GM12878 (cell line): Measurements from ENCODE around the gene TSR3. TPM values are rescaled to one million over a fixed set of nuclear protein-coding genes. Genes with fewer than 3 reads are reported as not detected.

ENCODE experiments used
- EGR1 ChIP-seq, 2 experiments: IDR thresholded peaks; 1 replicate in 1 of 2; 2 replicates in 1 of 2; pipeline ENCODE4 v1.6.1; 2011 to 2012; ENCODE audit warnings: low read depth in 2 of 2, low read length in 2 of 2, borderline replicate concordance in 1 of 2, mild to moderate bottlenecking in 1 of 2, moderate library complexity in 1 of 2
- EP300 ChIP-seq, 2 experiments: fragments of 150-350 bp in 1 of 2; IDR thresholded peaks; 2 replicates each; pipeline ENCODE4 v1.6.1; 2011 to 2012; ENCODE audit warnings: low read depth in 2 of 2, low read length in 2 of 2, borderline replicate concordance in 1 of 2, improper control_type of control experiment in 1 of 2, inconsistent platforms in 1 of 2; ENCODE audit not compliant: control insufficient read depth in 1 of 2
- ESRRA ChIP-seq: IDR thresholded peaks from 2 replicates; pipeline ENCODE4 v1.6.1; 2012; ENCODE audit warnings: mild to moderate bottlenecking, low read length, improper control_type of control experiment
- KAT2A ChIP-seq: conservative IDR thresholded peaks from 2 replicates; pipeline ENCODE4 v1.6.1; 2011; ENCODE audit warnings: low read depth, low read length; ENCODE audit not compliant: control insufficient read depth
- MYC ChIP-seq: IDR thresholded peaks from 2 replicates; pipeline ENCODE4 v1.6.1; 2011; ENCODE audit warnings: mild to moderate bottlenecking, low read length, moderate library complexity, inconsistent platforms; ENCODE audit not compliant: insufficient read depth, insufficient replicate concordance, insufficient read length, severe bottlenecking
- NBN ChIP-seq: fragments of 450-650 bp; IDR thresholded peaks from 2 replicates; pipeline ENCODE4 v1.6.1; 2016
- NFYB ChIP-seq: IDR thresholded peaks from 2 replicates; pipeline ENCODE4 v1.6.1; 2011; ENCODE audit warnings: low read depth, mild to moderate bottlenecking, low read length, improper control_type of control experiment, moderate library complexity; ENCODE audit not compliant: insufficient read depth
- NR2F1 ChIP-seq: fragments of 450-650 bp; conservative IDR thresholded peaks from 2 replicates; pipeline ENCODE4 v1.6.1; 2017; ENCODE audit warnings: mild to moderate bottlenecking
- RAD51 ChIP-seq: fragments of 450-650 bp; IDR thresholded peaks from 2 replicates; pipeline ENCODE4 v1.6.1; 2016; ENCODE audit warnings: moderate library complexity, mild to moderate bottlenecking, inconsistent platforms
- SIN3A ChIP-seq: IDR thresholded peaks from 2 replicates; pipeline ENCODE4 v1.6.1; 2012; ENCODE audit warnings: low read depth, low read length, improper control_type of control experiment
- SMC3 ChIP-seq: IDR thresholded peaks from 2 replicates; pipeline ENCODE4 v1.6.1; 2011; ENCODE audit warnings: low read length, improper control_type of control experiment, borderline replicate concordance
- ZNF217 ChIP-seq: fragments of 450-650 bp; IDR thresholded peaks from 2 replicates; pipeline ENCODE4 v1.6.1; 2017; ENCODE audit warnings: antibody characterized with exemption, mild to moderate bottlenecking
- polyA plus RNA-seq, 11 experiments: library from polyadenylated mRNA; depleted of rRNA in 4 of 11; unstranded in 6 of 11; stranded (reverse) in 5 of 11; fragments of >200 nt; fragmentation: Nextera tagmentation in 4 of 11; fragmentation: Illumina TruSeq in 1 of 11; extraction: Ambion mirVana in 4 of 11; extraction: Trizol in 1 of 11; gene quantifications; 1 replicate in 1 of 11; 2 replicates in 10 of 11; pipeline versions ENCODE4 v1.2.1 to v1.2.3, GENCODE V29; 2011 to 2016; ENCODE audit warnings: inconsistent platforms in 2 of 11, missing spikeins in 2 of 11, low read depth in 1 of 11
- total RNA-seq, 4 experiments: library from RNA; depleted of rRNA in 3 of 4; stranded (reverse); fragments of >200 nt in 3 of 4; fragmentation: Illumina TruSeq in 1 of 4; extraction: Trizol in 1 of 4; gene quantifications; 2 replicates each; pipeline versions ENCODE4 v1.2.1 to v1.2.3, GENCODE V29; 2013 to 2021
- TF ChIP-seq, protein P1 (sequence below): IDR thresholded peaks from 2 replicates; pipeline ENCODE4 v1.6.1; 2011; ENCODE audit warnings: mild to moderate bottlenecking, low read depth, low read length, moderate library complexity; ENCODE audit not compliant: insufficient replicate concordance
- TF ChIP-seq, protein P2 (sequence below): fragments of 450-650 bp; formaldehyde crosslinking; IDR thresholded peaks from 2 replicates; pipeline ENCODE4 v1.4.0; 2020; ENCODE audit warnings: mild to moderate bottlenecking, moderate library complexity
- TF ChIP-seq, protein P3 (sequence below): fragments of 450-650 bp; IDR thresholded peaks from 2 replicates; pipeline ENCODE4 v1.6.1; 2018; ENCODE audit warnings: borderline replicate concordance, mild to moderate bottlenecking; ENCODE audit not compliant: partially characterized antibody
- TF ChIP-seq, protein P4 (sequence below): fragments of 450-650 bp; IDR thresholded peaks from 2 replicates; pipeline ENCODE4 v1.6.1; 2017; ENCODE audit warnings: mild to moderate bottlenecking, moderate library complexity

TSR3 gene
- total and polyA plus RNA-seq, 10 of the 15 experiments (the other 5 are each of a cell fraction or from before 2014, with no cell fraction given), result 3.4 to 108 (median 46.9) TPM

DNA sequence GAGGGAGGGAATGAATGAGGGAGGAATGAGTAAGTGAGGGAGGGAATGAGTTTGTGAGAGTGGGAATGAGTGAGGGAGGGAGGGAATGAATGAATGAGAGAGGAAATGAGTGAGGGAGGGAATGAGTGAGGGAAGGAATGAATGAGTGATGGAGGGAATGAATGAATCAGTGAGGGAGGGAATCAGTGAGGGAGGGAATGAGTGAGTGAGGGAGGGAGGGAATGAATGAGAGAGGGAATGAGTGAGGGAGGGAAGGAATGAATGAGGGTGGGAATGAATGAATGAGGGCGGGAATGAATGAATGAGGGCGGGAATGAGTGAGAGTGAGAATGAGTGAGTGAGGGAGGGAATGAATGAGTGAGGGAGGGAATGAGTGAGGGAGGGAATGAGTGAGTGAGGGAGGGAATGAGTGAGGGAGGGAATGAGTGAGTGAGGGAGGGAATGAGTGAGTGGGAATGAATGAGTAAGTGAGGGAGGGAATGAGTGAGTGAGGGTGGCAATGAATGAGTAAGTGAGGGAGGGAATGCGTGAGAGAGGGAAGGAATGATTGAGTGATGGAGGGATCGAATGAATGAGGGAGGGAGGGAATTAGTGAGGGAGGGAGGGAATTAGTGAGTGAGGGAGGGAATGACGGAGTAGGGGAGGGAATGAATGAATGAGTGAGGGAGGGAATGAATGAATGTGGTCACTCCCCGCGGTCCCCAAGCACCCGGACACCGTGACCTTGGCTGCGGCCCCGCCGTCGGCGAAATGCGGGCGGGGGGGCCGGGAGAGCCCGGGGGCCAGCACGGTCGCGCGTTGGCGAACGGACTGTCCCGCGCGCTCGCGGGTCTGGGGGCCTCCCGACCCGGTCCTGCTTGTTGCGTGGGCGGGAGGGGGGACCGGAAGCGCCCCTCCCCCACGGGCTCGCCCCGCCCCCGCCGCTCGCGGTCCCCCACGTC lies 43.4 kb downstream of the TSR3 start (continued):
- TF ChIP-seq, protein P1, sequence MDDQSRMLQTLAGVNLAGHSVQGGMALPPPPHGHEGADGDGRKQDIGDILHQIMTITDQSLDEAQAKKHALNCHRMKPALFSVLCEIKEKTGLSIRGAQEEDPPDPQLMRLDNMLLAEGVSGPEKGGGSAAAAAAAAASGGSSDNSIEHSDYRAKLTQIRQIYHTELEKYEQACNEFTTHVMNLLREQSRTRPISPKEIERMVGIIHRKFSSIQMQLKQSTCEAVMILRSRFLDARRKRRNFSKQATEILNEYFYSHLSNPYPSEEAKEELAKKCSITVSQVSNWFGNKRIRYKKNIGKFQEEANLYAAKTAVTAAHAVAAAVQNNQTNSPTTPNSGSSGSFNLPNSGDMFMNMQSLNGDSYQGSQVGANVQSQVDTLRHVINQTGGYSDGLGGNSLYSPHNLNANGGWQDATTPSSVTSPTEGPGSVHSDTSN, result peak; percentile 30
- TF ChIP-seq NBN (peak; percentile 52; the same call in 1 of the 2 replicates), RAD51 (no peak), ZNF217 (0 out of 2 replicates have a peak, but pooled peaks have one; percentile 67), MYC (peak; percentile 34), SIN3A (peak; percentile 42; the same call in 1 of the 2 replicates), EGR1 (IDR thresholded peaks at IDR 0.05; ENCODE audit: borderline replicate concordance in 1 of 2, low read depth in 2 of 2, low read length in 2 of 2) (peak; percentile 69 to 98), ESRRA (peak; percentile 68; the same call in 1 of the 2 replicates), SMC3 (no peak), EP300 (IDR thresholded peaks at IDR 0.05; ENCODE audit: borderline replicate concordance in 1 of 2, control insufficient read depth in 1 of 2, low read depth in 2 of 2, low read length in 2 of 2) (no peak), NFYB (no peak), KAT2A (no peak), NR2F1 (peak; percentile 76)
- TF ChIP-seq, protein P2, sequence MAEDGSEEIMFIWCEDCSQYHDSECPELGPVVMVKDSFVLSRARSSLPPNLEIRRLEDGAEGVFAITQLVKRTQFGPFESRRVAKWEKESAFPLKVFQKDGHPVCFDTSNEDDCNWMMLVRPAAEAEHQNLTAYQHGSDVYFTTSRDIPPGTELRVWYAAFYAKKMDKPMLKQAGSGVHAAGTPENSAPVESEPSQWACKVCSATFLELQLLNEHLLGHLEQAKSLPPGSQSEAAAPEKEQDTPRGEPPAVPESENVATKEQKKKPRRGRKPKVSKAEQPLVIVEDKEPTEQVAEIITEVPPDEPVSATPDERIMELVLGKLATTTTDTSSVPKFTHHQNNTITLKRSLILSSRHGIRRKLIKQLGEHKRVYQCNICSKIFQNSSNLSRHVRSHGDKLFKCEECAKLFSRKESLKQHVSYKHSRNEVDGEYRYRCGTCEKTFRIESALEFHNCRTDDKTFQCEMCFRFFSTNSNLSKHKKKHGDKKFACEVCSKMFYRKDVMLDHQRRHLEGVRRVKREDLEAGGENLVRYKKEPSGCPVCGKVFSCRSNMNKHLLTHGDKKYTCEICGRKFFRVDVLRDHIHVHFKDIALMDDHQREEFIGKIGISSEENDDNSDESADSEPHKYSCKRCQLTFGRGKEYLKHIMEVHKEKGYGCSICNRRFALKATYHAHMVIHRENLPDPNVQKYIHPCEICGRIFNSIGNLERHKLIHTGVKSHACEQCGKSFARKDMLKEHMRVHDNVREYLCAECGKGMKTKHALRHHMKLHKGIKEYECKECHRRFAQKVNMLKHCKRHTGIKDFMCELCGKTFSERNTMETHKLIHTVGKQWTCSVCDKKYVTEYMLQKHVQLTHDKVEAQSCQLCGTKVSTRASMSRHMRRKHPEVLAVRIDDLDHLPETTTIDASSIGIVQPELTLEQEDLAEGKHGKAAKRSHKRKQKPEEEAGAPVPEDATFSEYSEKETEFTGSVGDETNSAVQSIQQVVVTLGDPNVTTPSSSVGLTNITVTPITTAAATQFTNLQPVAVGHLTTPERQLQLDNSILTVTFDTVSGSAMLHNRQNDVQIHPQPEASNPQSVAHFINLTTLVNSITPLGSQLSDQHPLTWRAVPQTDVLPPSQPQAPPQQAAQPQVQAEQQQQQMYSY (CRISPR knock-in tag), result no peak
- TF ChIP-seq, protein P3, sequence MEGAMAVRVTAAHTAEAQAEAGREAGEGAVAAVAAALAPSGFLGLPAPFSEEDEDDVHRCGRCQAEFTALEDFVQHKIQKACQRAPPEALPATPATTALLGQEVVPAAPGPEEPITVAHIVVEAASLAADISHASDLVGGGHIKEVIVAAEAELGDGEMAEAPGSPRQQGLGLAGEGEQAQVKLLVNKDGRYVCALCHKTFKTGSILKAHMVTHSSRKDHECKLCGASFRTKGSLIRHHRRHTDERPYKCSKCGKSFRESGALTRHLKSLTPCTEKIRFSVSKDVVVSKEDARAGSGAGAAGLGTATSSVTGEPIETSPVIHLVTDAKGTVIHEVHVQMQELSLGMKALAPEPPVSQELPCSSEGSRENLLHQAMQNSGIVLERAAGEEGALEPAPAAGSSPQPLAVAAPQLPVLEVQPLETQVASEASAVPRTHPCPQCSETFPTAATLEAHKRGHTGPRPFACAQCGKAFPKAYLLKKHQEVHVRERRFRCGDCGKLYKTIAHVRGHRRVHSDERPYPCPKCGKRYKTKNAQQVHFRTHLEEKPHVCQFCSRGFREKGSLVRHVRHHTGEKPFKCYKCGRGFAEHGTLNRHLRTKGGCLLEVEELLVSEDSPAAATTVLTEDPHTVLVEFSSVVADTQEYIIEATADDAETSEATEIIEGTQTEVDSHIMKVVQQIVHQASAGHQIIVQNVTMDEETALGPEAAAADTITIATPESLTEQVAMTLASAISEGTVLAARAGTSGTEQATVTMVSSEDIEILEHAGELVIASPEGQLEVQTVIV, result no peak
- TF ChIP-seq, protein P4, sequence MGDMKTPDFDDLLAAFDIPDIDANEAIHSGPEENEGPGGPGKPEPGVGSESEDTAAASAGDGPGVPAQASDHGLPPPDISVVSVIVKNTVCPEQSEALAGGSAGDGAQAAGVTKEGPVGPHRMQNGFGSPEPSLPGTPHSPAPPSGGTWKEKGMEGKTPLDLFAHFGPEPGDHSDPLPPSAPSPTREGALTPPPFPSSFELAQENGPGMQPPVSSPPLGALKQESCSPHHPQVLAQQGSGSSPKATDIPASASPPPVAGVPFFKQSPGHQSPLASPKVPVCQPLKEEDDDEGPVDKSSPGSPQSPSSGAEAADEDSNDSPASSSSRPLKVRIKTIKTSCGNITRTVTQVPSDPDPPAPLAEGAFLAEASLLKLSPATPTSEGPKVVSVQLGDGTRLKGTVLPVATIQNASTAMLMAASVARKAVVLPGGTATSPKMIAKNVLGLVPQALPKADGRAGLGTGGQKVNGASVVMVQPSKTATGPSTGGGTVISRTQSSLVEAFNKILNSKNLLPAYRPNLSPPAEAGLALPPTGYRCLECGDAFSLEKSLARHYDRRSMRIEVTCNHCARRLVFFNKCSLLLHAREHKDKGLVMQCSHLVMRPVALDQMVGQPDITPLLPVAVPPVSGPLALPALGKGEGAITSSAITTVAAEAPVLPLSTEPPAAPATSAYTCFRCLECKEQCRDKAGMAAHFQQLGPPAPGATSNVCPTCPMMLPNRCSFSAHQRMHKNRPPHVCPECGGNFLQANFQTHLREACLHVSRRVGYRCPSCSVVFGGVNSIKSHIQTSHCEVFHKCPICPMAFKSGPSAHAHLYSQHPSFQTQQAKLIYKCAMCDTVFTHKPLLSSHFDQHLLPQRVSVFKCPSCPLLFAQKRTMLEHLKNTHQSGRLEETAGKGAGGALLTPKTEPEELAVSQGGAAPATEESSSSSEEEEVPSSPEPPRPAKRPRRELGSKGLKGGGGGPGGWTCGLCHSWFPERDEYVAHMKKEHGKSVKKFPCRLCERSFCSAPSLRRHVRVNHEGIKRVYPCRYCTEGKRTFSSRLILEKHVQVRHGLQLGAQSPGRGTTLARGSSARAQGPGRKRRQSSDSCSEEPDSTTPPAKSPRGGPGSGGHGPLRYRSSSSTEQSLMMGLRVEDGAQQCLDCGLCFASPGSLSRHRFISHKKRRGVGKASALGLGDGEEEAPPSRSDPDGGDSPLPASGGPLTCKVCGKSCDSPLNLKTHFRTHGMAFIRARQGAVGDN, result peak; percentile 38; the same call in 1 of the 2 replicates
